ENCODE measurements around the gene DISC1.

- TF ChIP-seq ZNF384 (IDR thresholded peaks at IDR 0.05) (no peak), HDGF (IDR thresholded peaks at IDR 0.05; ENCODE audit: borderline replicate concordance) (no peak), SUZ12 (IDR thresholded peaks at IDR 0.05) (no peak), TARDBP (IDR thresholded peaks at IDR 0.05) (no peak), BHLHE40 (IDR thresholded peaks at IDR 0.05; ENCODE audit: borderline replicate concordance) (no peak)
Measured at GRCh38 chr1:231972111-231972445, 345.5 kb downstream of the DISC1 start.
